Measurements from ENCODE around the gene CHD8. TPM values are rescaled to one million over a fixed set of nuclear protein-coding genes. Genes with fewer than 3 reads are reported as not detected.

Gene CHD8
- total RNA-seq, 1 experiment from 2014 or later = 24.1 TPM

DNA sequence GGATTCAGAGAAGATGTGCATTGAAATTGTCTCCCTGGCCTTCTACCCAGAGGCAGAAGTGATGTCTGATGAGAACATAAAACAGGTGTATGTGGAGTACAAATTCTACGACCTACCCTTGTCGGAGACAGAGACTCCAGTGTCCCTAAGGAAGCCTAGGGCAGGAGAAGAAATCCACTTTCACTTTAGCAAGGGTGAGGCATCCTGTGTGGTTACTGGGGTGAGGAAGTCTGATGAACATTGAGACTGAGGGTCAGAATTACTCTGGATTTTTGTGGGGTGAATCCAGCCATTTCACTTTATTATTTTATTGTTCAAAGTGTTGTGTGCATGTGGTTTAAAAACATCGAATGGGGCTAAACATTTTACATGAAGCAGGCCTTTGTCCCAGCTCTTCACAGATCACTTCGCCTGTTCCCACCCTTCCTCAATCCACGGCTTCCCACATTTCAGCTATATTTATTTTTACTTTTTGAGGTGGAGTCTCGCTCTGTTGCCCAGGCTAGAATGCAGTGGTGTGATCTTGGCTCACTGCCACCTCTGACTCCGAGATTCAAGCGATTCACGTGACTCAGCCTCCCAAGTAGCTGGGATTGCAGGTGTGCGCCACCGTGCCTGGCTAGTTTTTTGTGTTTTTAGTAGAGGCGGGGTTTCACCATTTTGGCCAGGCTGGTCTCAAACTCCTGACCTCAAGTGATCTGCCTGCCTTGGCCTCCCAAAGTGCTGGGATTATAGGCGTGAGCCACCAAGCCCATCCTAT, 112.7 kb downstream of the CHD8 start:
- no peak for DNase-seq
- no peaks in the 10 kb centered on the region for H3K9me3 ChIP-seq
- no peaks in the 10 kb centered on the region for H3K27me3 ChIP-seq
- H3K4me3 ChIP-seq = no peak overlapping the region
- no peaks in the 10 kb centered on the region for H3K36me3 ChIP-seq

Other genes starting within 250 kb of the CHD8 start
- gene HNRNPC, start 186.7 kb downstream of the CHD8 start, total RNA-seq (2014; rRNA removed; shearing (Covaris generic); ENCODE audit: low replicate concordance) = 994 and 1,287 TPM in 2 replicates
- not detected in 2 replicates for gene RPGRIP1, start 176.0 kb downstream of the CHD8 start, total RNA-seq (2014; rRNA removed; shearing (Covaris generic); ENCODE audit: low replicate concordance)
- gene SUPT16H, start 72.1 kb downstream of the CHD8 start, total RNA-seq (2014; rRNA removed; shearing (Covaris generic); ENCODE audit: low replicate concordance) = 27.0 and 32.0 TPM in 2 replicates
- gene RAB2B, start 20.8 kb upstream of the CHD8 start, total RNA-seq (2014; rRNA removed; shearing (Covaris generic); ENCODE audit: low replicate concordance) = 6.5 and 7.2 TPM in 2 replicates
- gene TOX4, start 21.1 kb upstream of the CHD8 start, total RNA-seq (2014; rRNA removed; shearing (Covaris generic); ENCODE audit: low replicate concordance) = 26.9 and 75.1 TPM in 2 replicates
- gene METTL3, start 55.2 kb upstream of the CHD8 start, total RNA-seq (2014; rRNA removed; shearing (Covaris generic); ENCODE audit: low replicate concordance) = 46.0 and 52.0 TPM in 2 replicates
- 0.36 and 0.81 TPM in 2 replicates for gene SALL2, start 70.2 kb upstream of the CHD8 start, total RNA-seq (2014; rRNA removed; shearing (Covaris generic); ENCODE audit: low replicate concordance)
- gene OR10G3, start 124.0 kb upstream of the CHD8 start, total RNA-seq (2014; rRNA removed; shearing (Covaris generic); ENCODE audit: low replicate concordance) = not detected in 2 replicates
- not detected in 2 replicates for gene OR10G2, start 178.8 kb upstream of the CHD8 start, total RNA-seq (2014; rRNA removed; shearing (Covaris generic); ENCODE audit: low replicate concordance)
- gene OR4E2, start 197.7 kb upstream of the CHD8 start, total RNA-seq (2014; rRNA removed; shearing (Covaris generic); ENCODE audit: low replicate concordance) = not detected in 2 replicates
- gene OR4E1, start 217.7 kb upstream of the CHD8 start, total RNA-seq (2014; rRNA removed; shearing (Covaris generic); ENCODE audit: low replicate concordance) = not detected in 2 replicates

Measured in MG63 (cell line).